NAMALWA (cell line): ENCODE data around the gene AUTS2.
A peak's percentile ranks its signal among the peaks of the same experiment; 100 is the strongest.

Source experiments
- DNase-seq: peaks from one replicate; pipeline ENCODE4 v3.0.0-alpha.2; 2015; ENCODE audit warnings: low spot score

The AUTS2 gene

DNA sequence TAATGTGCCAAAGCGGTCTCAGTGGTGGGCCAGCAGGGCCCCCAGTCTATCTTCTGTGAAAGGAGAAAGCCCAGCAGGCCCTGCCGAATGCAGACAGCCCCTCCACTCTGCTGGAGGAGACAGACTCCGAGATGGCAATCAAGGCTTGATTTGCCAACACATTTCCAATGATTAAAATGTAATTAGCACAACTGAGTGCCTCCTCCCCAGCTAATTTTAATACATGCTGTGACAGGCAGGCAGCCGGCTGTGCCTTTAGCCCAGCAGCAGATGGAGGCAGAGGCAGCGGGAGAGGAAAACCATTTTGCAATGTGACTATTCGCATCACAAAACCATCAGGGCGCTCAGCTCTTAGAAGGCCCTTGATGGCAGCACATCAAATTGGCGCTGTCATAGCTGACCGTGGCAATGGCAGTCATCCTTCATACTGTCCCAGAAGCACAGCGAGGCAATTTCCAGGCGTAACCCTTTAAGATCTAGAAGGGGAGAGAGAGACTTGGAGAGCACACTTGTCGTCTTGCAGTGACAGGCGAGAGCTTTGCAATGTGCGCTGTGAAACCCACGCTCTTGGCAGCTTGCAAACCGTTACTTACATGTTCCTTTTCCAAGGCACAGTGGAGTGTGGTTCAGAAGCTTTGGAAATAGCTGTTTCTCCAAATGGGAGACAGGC lies 818.8 kb downstream of the AUTS2 start:
- DNase-seq, result peak; percentile 56

DNA sequence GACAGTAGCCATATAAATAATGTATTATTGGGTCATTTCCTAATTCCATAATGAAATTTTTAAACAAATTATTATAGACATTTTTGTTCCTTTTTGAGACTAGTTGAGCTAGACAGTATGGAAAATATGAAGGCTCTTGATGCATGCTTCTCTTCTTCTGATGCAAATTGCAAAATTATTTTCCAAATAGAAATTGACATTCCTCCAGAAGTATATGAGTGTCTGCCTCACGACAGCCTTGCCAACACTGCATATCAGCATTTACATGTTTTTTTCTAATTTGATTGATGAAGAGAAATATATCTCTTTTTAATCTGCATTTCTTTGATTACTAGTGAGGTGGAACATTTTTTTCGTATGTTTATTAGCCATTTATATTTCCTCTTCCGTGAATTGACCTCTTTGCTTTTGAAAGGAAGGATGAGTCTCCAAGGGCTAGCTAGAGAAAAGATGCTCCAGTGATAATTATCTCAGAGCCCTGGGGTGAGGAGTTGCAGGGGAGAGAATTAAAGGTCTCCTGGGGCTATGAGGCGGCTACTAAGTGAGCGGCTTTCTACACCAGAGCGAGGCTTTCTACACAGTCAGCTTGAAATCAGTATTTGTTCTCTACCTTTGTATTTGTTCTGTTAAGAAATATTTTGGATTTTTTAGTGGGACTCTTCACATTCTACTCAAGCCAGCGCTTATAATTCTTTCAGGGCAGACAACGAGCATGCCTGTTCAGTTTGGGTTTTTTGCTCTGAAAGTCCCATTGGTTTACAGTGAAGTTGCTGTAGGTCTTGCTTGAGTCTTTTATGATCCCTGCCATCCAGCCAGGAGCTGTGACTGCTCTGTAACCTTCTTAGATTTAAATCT lies 821.5 kb downstream of the AUTS2 start:
- no peak for DNase-seq

DNA sequence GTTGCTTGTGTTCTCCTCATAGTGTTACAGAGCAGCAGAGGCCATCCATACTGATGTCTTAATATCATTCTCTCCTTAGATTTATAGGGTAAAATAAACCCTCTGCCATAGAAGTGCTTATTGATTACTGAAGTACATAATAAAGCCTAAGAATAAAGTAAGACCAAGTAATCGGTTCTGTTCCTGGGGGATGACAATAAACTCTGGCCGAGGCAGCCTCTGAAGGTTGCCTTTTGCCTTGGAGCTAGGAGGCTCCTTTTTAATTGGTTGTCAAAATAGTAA lies 822.0 kb downstream of the AUTS2 start:
- no peak for DNase-seq

DNA sequence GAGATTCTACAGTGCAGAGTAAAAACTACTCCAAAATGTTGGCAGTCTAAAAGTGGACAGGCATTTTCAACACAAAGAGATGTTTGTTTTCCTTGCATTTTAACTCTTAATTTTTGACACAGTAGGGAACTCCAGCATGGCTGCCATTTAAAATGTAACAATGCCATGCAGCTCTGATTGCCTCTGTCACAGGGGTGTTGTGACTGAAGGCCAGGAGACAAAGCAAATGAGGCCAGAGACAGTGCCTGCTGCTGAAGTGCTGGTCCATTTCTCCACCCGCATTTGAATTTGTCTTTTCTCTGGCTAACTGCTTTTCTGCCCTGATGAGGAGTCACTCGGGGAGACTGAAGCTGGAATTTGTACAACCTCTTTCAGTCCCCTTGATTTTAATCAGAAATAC lies 823.0 kb downstream of the AUTS2 start:
- DNase-seq, result no peak

DNA sequence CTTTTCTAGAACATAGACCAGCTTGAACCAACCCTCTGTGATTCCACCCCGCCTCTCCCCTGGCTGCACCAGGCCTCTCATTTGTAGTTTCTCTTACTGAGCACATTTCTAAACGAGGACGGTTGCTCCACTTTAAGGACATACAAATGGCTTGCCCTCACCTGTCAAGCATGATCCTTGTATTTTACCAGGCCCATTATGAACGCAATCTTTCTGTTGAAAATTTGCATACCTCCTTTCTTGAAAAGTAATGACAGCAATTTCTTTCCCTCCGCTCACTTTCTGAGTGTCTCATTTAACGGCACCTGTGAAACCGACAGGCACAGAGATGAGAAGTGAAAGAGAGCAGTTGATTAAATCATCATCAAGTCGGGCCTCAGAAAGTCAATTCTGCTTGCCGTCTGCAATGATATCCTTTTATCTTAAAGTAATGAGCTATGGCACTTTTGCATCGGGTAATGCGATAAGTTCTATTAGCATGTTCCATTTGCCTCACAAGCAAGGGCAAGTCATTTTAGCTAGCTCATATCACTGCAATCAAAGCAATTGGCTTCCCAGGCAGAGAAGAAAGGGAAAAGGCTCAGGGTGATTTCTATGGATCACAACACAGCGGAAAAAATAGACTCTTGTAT lies 828.1 kb downstream of the AUTS2 start:
- DNase-seq, result peak; percentile 69

DNA sequence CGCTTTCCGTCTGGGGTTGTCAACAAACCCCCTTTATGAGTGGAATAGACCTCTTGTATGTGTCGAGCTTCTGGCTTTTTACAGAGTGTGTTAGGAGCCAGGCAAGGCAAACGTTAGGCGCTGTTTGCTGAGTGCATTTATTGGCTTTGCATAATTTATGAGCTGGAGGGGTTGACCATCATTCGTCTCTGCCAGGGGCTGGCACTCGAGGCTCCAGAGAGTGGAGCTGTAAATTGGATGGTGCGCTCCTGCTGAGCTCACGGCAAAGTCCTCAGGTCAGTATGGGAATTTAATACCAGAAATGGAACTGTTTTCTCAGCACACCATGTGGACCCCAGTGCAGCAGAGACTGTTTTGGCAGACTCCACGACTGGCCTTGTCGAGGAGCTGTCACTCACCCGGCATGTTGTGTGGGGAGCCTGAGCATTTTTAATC lies 834.3 kb downstream of the AUTS2 start:
- no peak for DNase-seq

DNA sequence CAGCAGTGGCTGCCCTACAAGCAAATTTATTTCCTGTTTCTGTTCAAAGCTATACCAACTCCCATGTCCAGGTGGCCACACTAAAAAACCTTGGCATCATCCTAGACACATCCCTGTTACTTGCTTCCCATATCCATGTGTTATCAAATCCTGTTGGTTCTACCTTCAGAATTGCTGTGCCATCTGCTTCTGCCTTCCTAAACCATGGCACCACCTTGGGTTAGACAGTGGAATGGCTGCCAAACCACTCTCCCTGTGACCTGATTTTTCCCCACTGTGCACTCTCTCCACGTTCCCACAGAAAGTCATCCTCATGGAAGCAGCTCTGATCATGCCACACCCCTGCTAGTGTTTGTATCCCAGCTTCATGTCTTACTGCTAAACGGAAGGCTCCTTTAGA lies 836.1 kb downstream of the AUTS2 start:
- DNase-seq, result no peak

DNA sequence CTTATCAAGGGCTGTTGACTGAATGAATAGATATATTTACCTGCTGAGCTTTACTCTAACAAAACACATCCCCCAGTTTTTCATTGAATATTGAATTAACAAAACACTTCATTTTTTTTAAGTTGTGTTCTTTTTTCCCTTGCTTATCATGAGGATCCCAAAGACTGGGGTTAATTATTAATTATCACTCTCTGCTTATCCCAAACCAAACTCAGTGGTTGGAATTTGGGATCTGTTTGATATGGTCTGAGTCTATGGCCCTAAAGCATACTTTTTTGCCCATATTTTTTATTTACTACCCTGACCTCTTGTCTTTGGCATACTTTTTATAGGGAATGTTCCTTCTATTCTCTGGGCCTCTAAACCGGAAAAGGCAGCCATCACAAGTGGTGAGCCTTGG lies 836.5 kb downstream of the AUTS2 start:
- DNase-seq, result no peak

DNA sequence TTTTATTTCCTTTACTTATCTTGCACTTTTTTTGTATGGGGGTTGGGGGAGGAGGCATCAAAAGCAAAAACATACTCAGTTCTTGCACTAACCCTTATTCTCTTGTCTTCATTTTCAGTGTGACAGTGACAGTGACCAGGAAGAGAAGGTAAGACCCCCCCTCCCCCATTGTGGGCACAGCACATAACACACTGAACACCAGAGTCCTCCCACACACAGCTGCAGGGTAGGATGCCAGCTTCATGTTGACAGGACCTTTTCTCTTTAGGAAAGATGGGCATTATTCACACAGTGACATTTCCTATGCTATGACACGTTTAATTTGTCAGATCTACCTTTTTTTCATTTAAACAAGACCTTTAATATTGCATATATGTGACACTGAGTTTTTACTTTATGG lies 837.4 kb downstream of the AUTS2 start:
- DNase-seq, result no peak

DNA sequence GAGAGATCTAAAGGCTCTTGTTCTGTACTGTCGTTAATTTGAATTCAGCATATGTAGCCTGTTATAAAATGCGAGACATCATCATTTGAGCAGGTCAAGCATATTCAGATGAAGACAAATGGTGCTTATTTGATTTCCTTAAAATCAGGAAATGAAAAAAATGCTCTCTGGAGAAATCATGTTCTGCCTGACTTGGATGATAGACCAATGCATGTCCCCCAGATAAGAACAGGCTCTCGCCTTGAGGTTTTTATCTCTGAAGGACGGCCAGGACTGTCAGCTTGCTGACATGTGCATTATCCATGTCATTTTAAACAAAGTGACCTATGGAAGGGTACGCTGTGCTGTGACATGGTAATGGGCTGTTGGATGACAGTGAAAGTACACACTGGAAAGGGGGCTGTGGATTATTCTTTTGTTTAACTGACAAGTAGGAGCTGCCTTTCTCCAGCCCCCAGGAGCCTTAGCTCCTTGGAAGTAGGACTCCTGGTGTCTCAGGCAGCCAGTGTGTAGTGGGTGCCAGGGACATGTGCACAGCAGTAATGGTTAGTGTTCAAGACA lies 838.6 kb downstream of the AUTS2 start:
- no peak for DNase-seq

DNA sequence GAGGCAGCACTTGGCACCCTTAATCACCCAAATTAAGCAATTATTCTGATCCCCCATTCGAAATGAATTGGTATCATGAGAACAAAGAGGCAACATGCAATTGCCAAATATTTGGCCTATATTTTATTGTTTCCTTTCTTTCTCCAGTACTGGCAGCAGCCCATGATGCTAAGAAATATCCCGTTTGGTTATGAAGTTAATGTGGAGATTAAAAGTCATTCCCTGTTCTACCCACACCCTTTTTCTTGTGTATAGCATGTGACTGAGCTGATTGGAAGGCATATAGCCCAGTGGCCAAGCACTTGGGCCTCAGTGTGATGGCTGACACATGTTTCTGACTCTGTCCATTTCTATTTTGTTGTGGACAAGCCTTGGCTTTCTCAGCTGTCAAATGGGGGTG lies 841.4 kb downstream of the AUTS2 start:
- DNase-seq, result no peak

DNA sequence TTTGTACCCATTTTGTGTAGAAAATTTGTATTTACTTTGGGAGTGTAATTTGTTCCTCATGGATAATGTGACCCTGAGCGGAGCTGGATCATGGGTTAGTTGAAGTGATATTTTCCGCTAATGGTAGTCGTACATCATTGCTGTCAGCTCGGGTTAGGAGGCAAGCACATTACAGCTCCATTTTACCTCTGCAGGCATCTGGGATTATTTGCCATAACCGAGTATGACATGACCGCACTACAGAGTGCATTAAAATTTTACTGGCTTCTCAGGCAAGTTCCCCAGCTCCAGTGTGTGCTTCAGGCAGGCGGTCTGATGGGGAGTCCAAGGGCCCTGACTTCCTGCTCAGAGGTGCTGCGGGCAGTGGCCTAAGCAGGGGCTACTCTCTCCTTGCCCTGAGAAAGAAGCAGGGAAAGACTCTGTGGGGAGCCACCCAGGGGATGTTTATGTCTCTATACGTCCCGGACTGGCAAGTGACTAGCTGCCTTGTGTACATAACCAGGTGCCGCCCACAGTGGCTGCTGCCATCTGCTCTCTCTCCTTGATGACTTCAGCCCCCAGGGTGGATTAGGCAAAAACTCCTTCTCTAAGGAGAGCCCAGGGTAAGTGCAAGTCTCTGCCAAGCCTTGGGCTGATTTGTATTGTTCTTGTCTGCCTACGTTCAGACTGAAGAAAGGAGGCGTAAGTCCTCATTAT lies 848.3 kb downstream of the AUTS2 start:
- no peak for DNase-seq

DNA sequence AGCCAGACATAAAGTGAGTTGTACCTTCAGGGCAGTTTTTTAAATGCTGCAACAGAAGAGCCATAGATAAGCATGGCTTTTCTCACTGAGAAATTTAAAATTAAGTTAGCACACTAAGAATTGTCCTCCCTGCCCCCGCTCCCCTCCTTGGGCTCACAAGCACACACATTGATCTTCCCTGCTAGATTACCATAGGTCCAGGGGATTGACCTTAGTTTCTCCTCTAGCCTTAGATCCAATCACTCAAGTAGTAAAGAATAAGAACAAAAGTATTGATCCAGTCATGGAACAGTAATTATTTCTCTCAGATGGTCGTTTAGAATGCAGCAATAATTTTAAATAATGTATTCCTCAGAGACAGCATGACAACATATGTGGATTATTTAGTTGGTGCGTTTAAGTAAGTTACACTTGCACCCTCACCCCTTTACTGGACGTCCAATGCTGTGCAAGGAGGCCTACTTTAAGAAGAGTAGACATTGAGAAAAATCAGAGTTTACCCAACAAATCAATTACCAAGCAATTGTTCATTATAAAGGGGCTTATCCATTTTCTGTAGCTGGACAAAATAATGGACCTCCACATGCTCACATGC lies 850.1 kb downstream of the AUTS2 start:
- no peak for DNase-seq

DNA sequence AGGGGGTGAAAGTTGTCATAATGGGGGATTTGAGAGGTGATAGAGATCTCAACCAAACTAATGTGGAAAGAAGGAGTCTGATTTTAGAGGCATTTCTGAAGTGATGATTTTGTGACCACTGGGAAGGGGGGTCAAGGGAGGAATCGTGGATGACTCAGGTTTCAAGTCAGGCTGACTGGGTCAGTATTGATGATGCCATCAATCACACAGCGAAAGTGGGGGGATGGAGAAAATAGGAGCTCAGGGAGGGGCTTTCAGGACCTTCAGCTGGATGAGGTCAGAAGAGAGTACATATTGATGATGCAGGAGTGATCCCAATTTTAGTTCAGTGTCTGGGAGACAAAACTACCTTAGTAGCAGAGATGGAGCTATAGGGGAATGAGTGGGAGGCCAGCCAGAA lies 852.5 kb downstream of the AUTS2 start:
- DNase-seq, result no peak

DNA sequence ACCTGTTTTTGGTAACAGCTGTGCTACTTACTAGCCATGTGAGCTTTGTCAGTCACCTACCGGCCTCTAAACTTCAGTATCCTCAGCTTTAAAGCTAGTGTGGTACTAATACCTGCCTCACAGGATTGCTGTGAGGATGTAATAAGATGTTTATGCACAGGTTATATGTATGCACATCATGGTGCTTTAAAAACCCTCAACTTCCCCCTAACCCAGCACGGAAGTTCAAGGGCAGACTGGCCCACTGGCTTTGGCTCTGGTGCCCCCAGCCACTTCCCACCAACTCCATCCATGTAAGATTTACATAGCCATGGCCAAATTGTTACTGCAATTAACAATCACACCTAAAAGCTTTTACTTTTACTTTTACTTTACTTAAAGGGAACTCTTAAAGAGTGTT lies 857.6 kb downstream of the AUTS2 start:
- DNase-seq, result peak; percentile 49

DNA sequence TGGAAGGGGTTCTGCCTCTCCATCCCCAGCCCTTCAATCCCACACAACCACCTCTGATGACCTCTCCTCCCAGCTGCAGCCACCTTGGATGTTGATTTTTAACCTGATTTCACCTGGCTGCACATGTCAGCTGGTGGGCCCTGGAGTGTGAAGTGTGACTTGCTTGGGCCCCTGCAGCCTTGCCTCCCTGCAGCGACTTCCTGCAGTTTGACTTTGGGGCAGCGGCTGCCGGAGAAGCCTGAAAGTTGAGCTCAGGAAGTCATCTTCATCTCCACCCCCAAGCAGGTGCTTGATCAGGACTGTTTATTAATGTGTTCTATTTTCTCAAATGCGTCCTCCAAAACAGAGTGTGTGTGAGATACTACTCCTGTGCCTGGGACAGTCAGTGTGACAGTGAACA lies 858.4 kb downstream of the AUTS2 start:
- DNase-seq, result peak; percentile 83

DNA sequence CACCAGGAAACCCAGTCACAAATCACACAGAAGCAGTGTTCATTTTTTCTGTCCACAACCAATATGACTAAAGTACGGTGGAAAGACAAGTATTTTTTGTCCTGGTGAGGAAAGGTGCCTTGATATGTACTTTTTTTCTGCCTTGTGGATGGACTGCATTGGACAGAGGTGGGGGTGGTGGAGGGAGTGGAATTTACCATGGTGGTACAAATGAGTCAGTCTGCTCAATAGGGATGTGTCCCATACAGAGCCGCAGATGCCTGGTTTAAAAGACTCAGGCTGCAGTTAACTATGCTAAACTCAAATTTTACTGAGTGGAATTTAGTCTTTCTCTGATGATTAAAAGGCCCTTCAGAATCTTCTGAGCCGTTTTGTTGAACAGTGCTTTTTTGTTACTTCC lies 859.2 kb downstream of the AUTS2 start:
- peak; percentile 40 for DNase-seq

DNA sequence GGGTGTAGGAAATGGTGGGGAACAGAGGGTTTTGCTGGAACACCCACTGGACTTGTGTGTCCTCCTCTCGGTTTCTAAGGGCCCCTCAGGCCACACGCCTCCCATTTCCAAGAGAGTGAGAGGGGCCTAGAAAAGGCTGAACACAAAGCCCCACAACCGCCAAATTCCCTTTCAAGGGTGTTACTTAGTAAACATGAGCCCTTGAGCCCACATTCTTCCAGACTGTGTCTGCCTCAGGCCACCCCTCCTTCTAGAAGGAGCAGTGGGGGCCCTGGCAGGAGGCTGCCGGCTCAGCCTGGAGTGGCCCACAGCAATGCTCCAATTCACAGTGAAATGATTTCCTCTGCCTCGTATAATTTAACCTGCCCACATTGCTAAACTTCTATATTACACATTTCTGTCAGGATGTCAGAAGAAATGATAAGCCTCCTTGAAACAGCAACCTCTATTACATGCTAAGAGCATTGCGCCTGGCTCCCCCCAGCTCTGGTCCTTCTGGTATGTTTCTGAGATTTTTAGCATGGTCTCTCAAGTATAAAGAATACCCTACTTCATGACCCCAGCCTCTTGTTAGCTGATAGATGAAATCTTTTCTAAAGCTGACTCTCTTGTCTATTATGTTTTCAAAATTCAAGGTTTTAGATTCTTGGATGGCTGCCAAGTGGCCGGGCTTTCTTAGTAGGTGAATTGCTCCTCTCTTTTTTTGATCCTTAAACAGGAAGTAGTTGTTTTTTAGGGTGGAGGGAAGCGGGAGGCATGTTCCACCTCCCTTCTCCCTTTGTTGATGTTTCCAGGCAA lies 859.8 kb downstream of the AUTS2 start:
- DNase-seq, result peak; percentile 59

DNA sequence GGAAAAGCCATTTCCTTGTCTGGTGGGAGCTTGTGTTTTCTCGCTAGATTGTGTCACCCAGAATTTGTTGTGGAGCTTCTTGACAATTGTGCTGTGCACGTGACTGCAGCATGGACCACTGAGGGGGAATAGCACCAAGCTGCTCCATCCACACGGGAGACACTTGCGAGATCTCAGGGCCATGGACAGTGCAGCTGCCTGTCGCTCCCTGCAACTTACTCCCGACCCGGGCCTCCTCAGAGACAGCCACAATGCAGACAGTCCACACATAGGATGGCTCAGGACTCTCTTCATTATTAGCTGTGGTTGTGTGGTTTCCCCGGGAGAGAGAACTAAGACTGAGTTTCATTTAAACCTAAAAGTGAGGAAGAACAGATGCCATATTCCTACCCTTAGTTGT lies 860.5 kb downstream of the AUTS2 start:
- no peak for DNase-seq

DNA sequence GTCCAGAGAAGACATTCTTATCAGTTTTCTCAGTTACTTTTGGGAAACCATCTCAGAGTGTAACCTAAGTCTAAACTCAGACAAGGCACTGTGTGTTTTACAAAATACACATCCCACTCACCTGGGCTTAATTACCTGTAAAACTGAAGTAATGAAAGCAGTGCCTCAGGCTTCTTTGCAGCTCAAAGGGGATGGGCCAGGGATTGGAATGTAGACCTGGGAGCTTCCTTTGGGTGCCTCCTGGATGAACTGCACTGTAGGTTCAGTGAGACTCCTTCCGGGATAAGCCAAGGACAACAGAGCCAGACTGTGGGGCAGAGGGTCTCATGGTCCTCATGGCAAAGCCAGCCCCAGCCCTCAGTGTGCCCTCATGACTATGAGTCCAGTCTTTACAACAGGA lies 861.3 kb downstream of the AUTS2 start:
- no peak for DNase-seq

DNA sequence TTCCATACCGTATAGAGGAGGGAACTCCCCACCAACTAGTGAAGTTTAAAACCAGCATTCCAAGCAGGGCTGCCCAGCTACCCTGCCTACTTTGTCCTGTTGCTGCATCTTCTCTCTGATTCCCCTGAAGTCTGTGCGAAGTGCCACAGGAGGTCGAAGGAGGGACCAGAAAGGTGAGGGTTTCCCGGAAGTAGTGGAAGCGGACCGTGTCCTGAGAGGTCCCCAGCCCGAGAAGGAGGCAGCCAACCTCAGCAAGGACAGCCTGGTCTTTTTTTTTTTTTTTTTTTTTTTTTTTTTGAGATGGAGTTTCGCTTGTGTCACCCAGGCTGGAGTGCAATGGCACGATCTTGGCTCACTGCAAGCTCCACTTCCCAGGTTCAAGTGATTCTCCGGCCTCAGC lies 861.8 kb downstream of the AUTS2 start:
- no peak for DNase-seq
